NB4 (cell line): Measurements from ENCODE around the gene GPATCH2L.

Experiments used
- DNase-seq: peaks from one replicate; pipeline ENCODE4 v3.0.0; 2010; ENCODE audit warnings: low read depth
- H3K4me3 ChIP-seq: one replicate; pipeline ENCODE4 v1.5.1; 2011; ENCODE audit warnings: mild to moderate bottlenecking, low read depth, low read length, moderate library complexity
- MAX ChIP-seq: IDR thresholded peaks from 2 replicates; pipeline ENCODE4 v1.6.1; 2011; ENCODE audit warnings: low read depth, low read length
- MYC ChIP-seq: IDR thresholded peaks from 2 replicates; pipeline ENCODE4 v1.6.1; 2011; ENCODE audit warnings: low read depth, low read length
- POLR2A ChIP-seq: IDR thresholded peaks from 2 replicates; pipeline ENCODE4 v1.6.1; 2011; ENCODE audit warnings: mild to moderate bottlenecking; ENCODE audit not compliant: insufficient read length; ENCODE audit errors: extremely low read depth
- TF ChIP-seq, protein P1 (sequence below): IDR thresholded peaks from one replicate; pipeline ENCODE4 v1.5.1; 2012; ENCODE audit warnings: low read depth, low read length

Gene GPATCH2L

GRCh38 chr14:76125511-76125910, 26.2 kb upstream of the GPATCH2L start:
- no peak for TF ChIP-seq MAX
- no peak for TF ChIP-seq MYC
- TF ChIP-seq, protein P1, sequence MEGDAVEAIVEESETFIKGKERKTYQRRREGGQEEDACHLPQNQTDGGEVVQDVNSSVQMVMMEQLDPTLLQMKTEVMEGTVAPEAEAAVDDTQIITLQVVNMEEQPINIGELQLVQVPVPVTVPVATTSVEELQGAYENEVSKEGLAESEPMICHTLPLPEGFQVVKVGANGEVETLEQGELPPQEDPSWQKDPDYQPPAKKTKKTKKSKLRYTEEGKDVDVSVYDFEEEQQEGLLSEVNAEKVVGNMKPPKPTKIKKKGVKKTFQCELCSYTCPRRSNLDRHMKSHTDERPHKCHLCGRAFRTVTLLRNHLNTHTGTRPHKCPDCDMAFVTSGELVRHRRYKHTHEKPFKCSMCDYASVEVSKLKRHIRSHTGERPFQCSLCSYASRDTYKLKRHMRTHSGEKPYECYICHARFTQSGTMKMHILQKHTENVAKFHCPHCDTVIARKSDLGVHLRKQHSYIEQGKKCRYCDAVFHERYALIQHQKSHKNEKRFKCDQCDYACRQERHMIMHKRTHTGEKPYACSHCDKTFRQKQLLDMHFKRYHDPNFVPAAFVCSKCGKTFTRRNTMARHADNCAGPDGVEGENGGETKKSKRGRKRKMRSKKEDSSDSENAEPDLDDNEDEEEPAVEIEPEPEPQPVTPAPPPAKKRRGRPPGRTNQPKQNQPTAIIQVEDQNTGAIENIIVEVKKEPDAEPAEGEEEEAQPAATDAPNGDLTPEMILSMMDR, result no peak
- no peak for TF ChIP-seq POLR2A
- no peak for DNase-seq
- no peak overlapping the region for H3K4me3 ChIP-seq

GRCh38 chr14:76126076-76126475, 25.6 kb upstream of the GPATCH2L start:
- peak; percentile 66 for DNase-seq
- no peak overlapping the region for H3K4me3 ChIP-seq
- no peak for TF ChIP-seq POLR2A
- TF ChIP-seq MYC, result no peak
- TF ChIP-seq, protein P1, result no peak
- TF ChIP-seq MAX, result no peak

GRCh38 chr14:76129851-76130576, 21.7 kb upstream of the GPATCH2L start:
- TF ChIP-seq MYC (no peak), POLR2A (no peak), MAX (no peak)
- TF ChIP-seq, protein P1, result no peak
- DNase-seq, result no peak
- no peak overlapping the region for H3K4me3 ChIP-seq

DNA sequence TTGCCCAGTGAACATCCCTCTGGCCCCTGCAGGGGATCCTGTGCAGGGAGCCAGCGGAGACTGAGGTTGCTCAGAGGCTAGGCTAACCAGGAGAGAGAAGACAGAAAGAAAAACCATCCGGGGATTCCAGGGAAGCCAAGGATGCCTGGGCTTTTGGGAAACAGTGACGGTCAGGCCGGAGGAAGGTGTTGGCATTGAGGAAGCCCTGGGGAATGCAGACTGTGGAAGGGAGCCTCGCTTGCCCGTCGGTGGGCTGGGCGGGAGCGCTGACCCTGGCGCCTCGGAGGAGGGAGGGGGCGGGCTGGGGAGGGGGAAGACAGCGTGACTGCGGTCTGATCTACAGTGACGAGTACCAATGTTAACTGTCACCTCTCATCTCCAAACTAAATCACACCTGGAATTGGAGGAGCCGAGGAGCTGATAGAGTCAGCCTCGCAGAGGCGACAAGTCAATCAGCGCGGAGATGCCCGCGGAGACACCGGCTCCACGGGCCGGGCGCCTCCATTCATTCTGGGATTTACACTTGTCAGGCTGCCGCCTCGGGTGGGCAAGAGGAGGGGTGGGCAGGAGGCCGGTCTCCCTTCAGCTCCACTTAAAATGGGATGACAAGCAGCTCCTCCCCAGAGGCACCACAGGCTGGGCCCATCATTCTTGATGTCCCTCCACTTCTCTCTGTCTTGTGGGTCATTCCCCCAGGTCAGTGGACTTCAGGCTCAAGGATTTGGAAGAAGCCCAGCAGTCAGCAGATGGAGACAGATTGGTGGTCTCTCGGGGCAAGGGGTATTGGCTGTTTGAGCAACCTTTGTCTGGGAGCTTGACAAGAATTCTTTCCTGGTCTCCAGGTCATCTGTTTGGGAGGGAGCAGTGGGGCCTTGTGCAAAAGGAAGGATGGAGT, 20.4 kb upstream of the GPATCH2L start:
- TF ChIP-seq, protein P1, result no peak
- TF ChIP-seq MAX (no peak), POLR2A (no peak), MYC (no peak)
- no peak for DNase-seq
- H3K4me3 ChIP-seq, result no peak overlapping the region

DNA sequence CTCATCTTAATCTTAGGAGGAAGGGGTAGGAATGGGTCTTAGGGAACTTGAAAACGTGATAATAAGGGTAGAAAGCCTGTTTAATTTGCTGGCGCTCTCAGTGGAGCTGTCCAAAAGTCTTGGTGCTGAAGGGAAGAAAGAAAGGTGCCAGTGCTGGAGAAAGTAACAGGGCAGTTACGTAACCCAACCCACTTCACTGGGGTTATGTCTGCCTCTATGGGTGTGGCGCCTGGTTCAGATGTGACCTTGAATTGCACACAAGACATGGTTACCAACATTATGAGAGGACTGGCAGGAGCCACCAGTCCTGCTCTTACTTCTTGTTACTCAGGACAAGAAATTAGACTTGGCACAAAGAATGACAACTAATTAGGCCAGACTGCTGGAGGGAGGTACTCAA, 18.6 kb upstream of the GPATCH2L start:
- TF ChIP-seq MYC, result no peak
- no peak for TF ChIP-seq POLR2A
- TF ChIP-seq, protein P1, result no peak
- DNase-seq, result peak; percentile 62

GRCh38 chr14:76134231-76134630, 17.5 kb upstream of the GPATCH2L start:
- no peak overlapping the region for H3K4me3 ChIP-seq
- no peak for DNase-seq
- TF ChIP-seq, protein P1, result no peak
- TF ChIP-seq MYC (no peak), POLR2A (no peak), MAX (no peak)

More for the DNA sequence above, 18.6 kb upstream of the GPATCH2L start:
- no peak overlapping the region for H3K4me3 ChIP-seq
